GM19452 (cell line): ENCODE data around the gene TMEM80.

Source experiments
- ATAC-seq: cut with Tn5 transposase; IDR thresholded peaks from one replicate; pipeline ENCODE4 v1.9.1; 2021; ENCODE audit not compliant: unreplicated experiment

TMEM80 gene

GRCh38 chr11:699116-699508, 3.5 kb downstream of the TMEM80 start:
- no peak for ATAC-seq

- no peak for ATAC-seq
These were observed 4.1 kb downstream of the TMEM80 start for GRCh38 chr11:699753-700152.

- no peak for ATAC-seq
These were observed 6.3 kb downstream of the TMEM80 start for GRCh38 chr11:701741-702461.

- no peak for ATAC-seq
These were observed 7.1 kb downstream of the TMEM80 start for GRCh38 chr11:702462-703461.

- no peak for ATAC-seq
These were observed 7.9 kb downstream of the TMEM80 start for GRCh38 chr11:703506-703905.

GRCh38 chr11:704228-704674, 8.6 kb downstream of the TMEM80 start:
- ATAC-seq = no peak

GRCh38 chr11:704781-705645, 9.4 kb downstream of the TMEM80 start:
- ATAC-seq = no peak

- no peak for ATAC-seq
These were observed 10.2 kb downstream of the TMEM80 start, which contains the start of gene EPS8L2 for GRCh38 chr11:705646-706438. TSS of gene EPS8L2 (plus strand) at chr11:706231. CDS start at chr11:709408, 3,177 bp downstream.

GRCh38 chr11:706439-706956, 10.9 kb downstream of the TMEM80 start:
- no peak for ATAC-seq

GRCh38 chr11:706957-707816, 11.6 kb downstream of the TMEM80 start:
- no peak for ATAC-seq

- no peak for ATAC-seq
These were observed 12.3 kb downstream of the TMEM80 start for GRCh38 chr11:707817-708420.

- no peak for ATAC-seq
These were observed 12.9 kb downstream of the TMEM80 start for GRCh38 chr11:708511-708910.

- ATAC-seq = no peak
These were observed 13.7 kb downstream of the TMEM80 start for GRCh38 chr11:709109-709997.

GRCh38 chr11:714436-714835, 18.8 kb downstream of the TMEM80 start:
- ATAC-seq = no peak

- no peak for ATAC-seq
These were observed 23.8 kb downstream of the TMEM80 start for GRCh38 chr11:719214-720016.

- ATAC-seq = no peak
These were observed 24.5 kb downstream of the TMEM80 start for GRCh38 chr11:720017-720641.
